Endothelial cell of umbilical vein (primary cell): ENCODE data around the gene WDR27.

Source experiments
- CTCF ChIP-seq, 2 donors: IDR thresholded peaks; 1 replicate in 1 of 2; 2 replicates in 1 of 2; pipeline ENCODE4 v1.5.1; 2011; ENCODE audit warnings: low read length in 2 of 2, mild to moderate bottlenecking in 2 of 2, moderate library complexity in 2 of 2, control low read depth in 1 of 2, inconsistent platforms in 1 of 2, low read depth in 1 of 2; ENCODE audit not compliant: insufficient read depth in 1 of 2; ENCODE audit errors: extremely low read depth in 1 of 2
- EZH2 ChIP-seq: IDR thresholded peaks from 2 replicates; pipeline ENCODE4 v1.6.1; 2012; ENCODE audit warnings: borderline replicate concordance, low read depth, mild to moderate bottlenecking, moderate library complexity, low read length, inconsistent platforms; ENCODE audit not compliant: severe bottlenecking
- GATA2 ChIP-seq: IDR thresholded peaks from 2 replicates; pipeline ENCODE4 v1.7.0; 2011; ENCODE audit warnings: low read depth, mild to moderate bottlenecking, moderate library complexity, mixed read lengths, low read length; ENCODE audit not compliant: insufficient read length, insufficient read depth
- MAX ChIP-seq: IDR thresholded peaks from 2 replicates; pipeline ENCODE4 v1.6.1; 2011; ENCODE audit not compliant: insufficient read depth, insufficient read length
- POLR2A ChIP-seq: IDR thresholded peaks from 2 replicates; pipeline ENCODE4 v1.6.1; 2012; ENCODE audit warnings: low read depth, mild to moderate bottlenecking, control low read depth, low read length

DNA sequence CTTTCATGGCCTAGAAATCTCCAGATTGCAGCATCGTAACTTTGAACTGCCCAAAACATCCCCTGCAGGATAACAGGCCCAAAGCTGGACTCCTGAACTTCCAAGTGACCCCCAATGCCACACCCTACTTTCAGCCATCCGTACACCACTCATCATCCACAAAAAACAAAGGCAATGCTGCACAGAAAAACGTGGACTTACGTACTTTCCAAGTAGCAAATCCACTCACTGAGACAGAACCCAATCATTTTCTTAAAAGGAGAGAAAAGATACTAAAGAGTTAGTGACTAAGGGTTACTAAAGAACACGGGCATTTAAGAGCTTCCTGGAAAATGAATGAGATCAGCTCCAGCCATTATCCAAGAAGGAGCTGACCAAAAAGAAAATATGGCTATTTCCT lies 211.0 kb downstream of the WDR27 start:
- TF ChIP-seq CTCF (IDR thresholded peaks at IDR 0.05; ENCODE audit: extremely low read depth in 1 of 2, insufficient read depth in 1 of 2, low read depth in 1 of 2, low read length in 2 of 2) (no peak), EZH2 (no peak), POLR2A (no peak), MAX (no peak), GATA2 (no peak)
